ENCODE results near the gene LZTS3. TPM values are rescaled to one million over a fixed set of nuclear protein-coding genes. Genes with fewer than 3 reads are reported as not detected.
A peak's percentile ranks its signal among the peaks of the same experiment; 100 is the strongest.

Gene LZTS3
- total RNA-seq, 3 donors from 2014 or later: 4.2 to 9.9 (median 8.0) TPM

- intact Hi-C loops (cut with DNase I, micrococcal nuclease): loop anchor here in 1 of 2 donors (10.0 kb wide), 1 partner anchor 61 kb away; no protein-coding TSS in a partner anchor
- peak in 1 of 3 donors; percentile 15 for DNase-seq
These were observed 57.9 kb downstream of the LZTS3 start for GRCh38 chr20:3115190-3116107.

More at GRCh38 chr20:3115190-3116107, 57.9 kb downstream of the LZTS3 start:
- Histone ChIP-seq H3K36me3 (ENCODE audit: low read depth) (no peaks in the 10 kb centered on the region), H3K9me3 (no peaks in the 10 kb centered on the region), H3K4me1 (ENCODE audit: low read depth) (no peaks in the 10 kb centered on the region), H3K4me3 (no peak overlapping the region)
- peak; percentile 78 for ATAC-seq
- peak; percentile 72 for TF ChIP-seq CTCF (IDR thresholded peaks at IDR 0.05)

Other genes with a start within 250 kb of the LZTS3 start
- gene GNRH2, start 129.9 kb downstream of the LZTS3 start, total RNA-seq: 1 to 10 TPM in 1 of 3 donors, not detected in 2; 1.1 TPM
- 10 to 100 TPM; 29.6 to 47.9 (median 32.9) TPM for gene MRPS26, start 127.5 kb downstream of the LZTS3 start, total RNA-seq
- gene OXT, start 101.9 kb downstream of the LZTS3 start, total RNA-seq: under 1 TPM in 1 of 3 donors, not detected in 2; 0.66 TPM
- not detected for gene AVP, start 88.8 kb downstream of the LZTS3 start, total RNA-seq
- gene FASTKD5, start 13.7 kb downstream of the LZTS3 start, total RNA-seq: 10 to 100 TPM; 15.5 to 17.7 (median 16.0) TPM
- gene UBOX5, start 13.7 kb downstream of the LZTS3 start, total RNA-seq: 1 to 10 TPM; 5.9 to 9.2 (median 8.5) TPM
- gene DDRGK1, start 31.1 kb upstream of the LZTS3 start, total RNA-seq: 10 to 100 TPM; 51.3 to 80.3 (median 62.9) TPM
- gene ITPA, start 35.9 kb upstream of the LZTS3 start, total RNA-seq: 10 to 100 TPM; 29.8 to 44.7 (median 43.8) TPM
- gene SLC4A11, start 65.6 kb upstream of the LZTS3 start, total RNA-seq: 1 to 10 TPM in 2 of 3 donors, under 1 TPM in 1; 0.31 to 1.2 (median 1.1) TPM
- gene DNAAF9, start 234.1 kb upstream of the LZTS3 start, total RNA-seq: 10 to 100 TPM in 1 of 3 donors, 1 to 10 TPM in 2; 1.9 to 25.4 (median 3.9) TPM